HEK293 (cell line): ENCODE data around the gene TOM1L2.

Experiments
- FEZF1 ChIP-seq: fragments of 450-650 bp; formaldehyde crosslinking; IDR thresholded peaks from 2 replicates; pipeline ENCODE4 v1.5.1; 2016; ENCODE audit warnings: missing biosample characterization, missing genetic modification characterization
- REST ChIP-seq: fragments of 450-650 bp; formaldehyde crosslinking; IDR thresholded peaks from 2 replicates; pipeline ENCODE4 v1.5.1; 2016; ENCODE audit warnings: missing biosample characterization, missing genetic modification characterization
- SCRT1 ChIP-seq: fragments of 450-650 bp; formaldehyde crosslinking; IDR thresholded peaks from 2 replicates; pipeline ENCODE4 v1.5.1; 2016; ENCODE audit warnings: missing biosample characterization, missing genetic modification characterization, borderline replicate concordance
- SP2 ChIP-seq: fragments of 450-650 bp; formaldehyde crosslinking; IDR thresholded peaks from 2 replicates; pipeline ENCODE4 v1.5.1; 2016; ENCODE audit warnings: missing biosample characterization, missing genetic modification characterization
- SP3 ChIP-seq: fragments of 450-650 bp; formaldehyde crosslinking; IDR thresholded peaks from 2 replicates; pipeline ENCODE4 v1.5.1; 2016; ENCODE audit warnings: missing biosample characterization, missing genetic modification characterization
- ZBTB26 ChIP-seq: fragments of 450-650 bp; formaldehyde crosslinking; optimal IDR thresholded peaks from 2 replicates; pipeline ENCODE3; 2016; ENCODE audit warnings: missing biosample characterization, mild to moderate bottlenecking, missing genetic modification characterization
- ZFHX2 ChIP-seq: fragments of 450-650 bp; formaldehyde crosslinking; conservative IDR thresholded peaks from 2 replicates; pipeline ENCODE4 v1.5.1; 2016; ENCODE audit warnings: missing biosample characterization, missing genetic modification characterization
- ZNF121 ChIP-seq: fragments of 450-650 bp; formaldehyde crosslinking; IDR thresholded peaks from 2 replicates; pipeline ENCODE4 v1.5.1; 2016; ENCODE audit warnings: missing biosample characterization, missing genetic modification characterization
- ZNF248 ChIP-seq: fragments of 450-650 bp; formaldehyde crosslinking; IDR thresholded peaks from 2 replicates; pipeline ENCODE4 v1.5.1; 2017; ENCODE audit warnings: missing biosample characterization, missing genetic modification characterization
- ZNF391 ChIP-seq: fragments of 450-650 bp; formaldehyde crosslinking; IDR thresholded peaks from 2 replicates; pipeline ENCODE4 v1.5.1; 2016; ENCODE audit warnings: low read depth, missing biosample characterization, missing genetic modification characterization, borderline replicate concordance
- ZNF423 ChIP-seq: fragments of 450-650 bp; formaldehyde crosslinking; IDR thresholded peaks from 2 replicates; pipeline ENCODE4 v1.5.1; 2016; ENCODE audit warnings: missing biosample characterization, missing genetic modification characterization
- ZNF433 ChIP-seq: fragments of 450-650 bp; formaldehyde crosslinking; IDR thresholded peaks from 2 replicates; pipeline ENCODE4 v1.5.1; 2016; ENCODE audit warnings: missing biosample characterization, missing genetic modification characterization, low read depth
- ZNF626 ChIP-seq: fragments of 450-650 bp; sonication (Bioruptor Pico); formaldehyde crosslinking; IDR thresholded peaks from 2 replicates; pipeline ENCODE4 v1.5.1; 2018; ENCODE audit warnings: missing biosample characterization, missing genetic modification characterization, inconsistent platforms
- ZNF654 ChIP-seq: fragments of 450-650 bp; formaldehyde crosslinking; IDR thresholded peaks from 2 replicates; pipeline ENCODE4 v1.5.1; 2016; ENCODE audit warnings: low read depth, missing biosample characterization, missing genetic modification characterization
- ZNF792 ChIP-seq: fragments of 450-650 bp; formaldehyde crosslinking; IDR thresholded peaks from 2 replicates; pipeline ENCODE4 v1.5.1; 2016; ENCODE audit warnings: missing biosample characterization, missing genetic modification characterization
- ZSCAN16 ChIP-seq: fragments of 450-650 bp; formaldehyde crosslinking; IDR thresholded peaks from 2 replicates; pipeline ENCODE4 v1.5.1; 2016; ENCODE audit warnings: missing biosample characterization, missing genetic modification characterization
- TF ChIP-seq, protein P1 (sequence below): fragments of 450-650 bp; formaldehyde crosslinking; IDR thresholded peaks from 2 replicates; pipeline ENCODE4 v1.5.1; 2016; ENCODE audit warnings: missing biosample characterization, missing genetic modification characterization
- TF ChIP-seq, protein P2 (sequence below): fragments of 450-650 bp; formaldehyde crosslinking; IDR thresholded peaks from 2 replicates; pipeline ENCODE4 v1.5.1; 2016; ENCODE audit warnings: missing biosample characterization, missing genetic modification characterization
- TF ChIP-seq, protein P3 (sequence below): fragments of 450-650 bp; formaldehyde crosslinking; conservative IDR thresholded peaks from 2 replicates; pipeline ENCODE4 v1.5.1; 2016; ENCODE audit warnings: low read depth, missing biosample characterization, missing genetic modification characterization
- TF ChIP-seq, protein P4 (sequence below): fragments of 450-650 bp; IDR thresholded peaks from 2 replicates; pipeline ENCODE4 v1.5.1; 2018; ENCODE audit warnings: missing biosample characterization, missing genetic modification characterization
- TF ChIP-seq, protein P5 (sequence below): fragments of 450-650 bp; formaldehyde crosslinking; IDR thresholded peaks from 2 replicates; pipeline ENCODE4 v1.5.1; 2016; ENCODE audit warnings: missing biosample characterization, missing genetic modification characterization, low read depth

Gene TOM1L2

DNA sequence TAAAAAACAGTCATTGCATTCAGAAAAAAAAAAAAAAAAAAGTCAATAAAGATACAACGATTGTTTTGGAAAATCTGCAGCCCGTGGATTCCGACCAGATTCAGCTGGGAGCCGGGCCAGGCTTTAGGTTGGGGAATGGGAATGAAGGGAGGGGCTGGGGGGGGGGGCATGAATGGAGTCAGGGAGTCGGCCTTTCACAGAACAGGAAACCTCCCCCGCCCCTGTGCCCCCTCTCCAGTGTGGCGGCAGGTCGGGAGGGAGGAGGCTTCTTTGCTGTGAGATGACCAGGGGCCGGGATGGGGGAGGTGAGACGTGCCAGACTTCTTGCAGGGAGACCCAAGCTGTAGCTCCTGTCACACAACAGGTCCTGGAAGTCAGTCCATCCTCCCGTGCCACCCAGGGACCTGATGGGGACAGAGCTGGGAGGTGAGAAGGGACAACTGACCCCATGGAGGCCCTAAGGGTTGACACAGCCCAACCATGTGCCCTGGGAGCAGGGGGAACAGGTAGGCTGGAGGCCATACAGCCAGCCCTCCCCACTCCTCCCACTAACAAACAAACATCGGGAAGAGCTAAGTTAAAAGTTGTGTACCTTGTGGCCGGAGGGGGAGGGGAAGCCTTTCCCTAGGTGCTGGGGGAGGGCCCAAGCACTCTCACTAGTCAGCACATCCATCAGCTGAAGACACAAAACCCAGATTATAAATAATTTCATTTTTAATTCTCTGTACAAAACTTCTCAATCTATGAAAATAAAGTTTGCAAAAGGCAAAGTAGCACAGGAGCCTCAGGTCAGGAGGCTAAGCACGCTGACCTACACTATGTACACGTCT is 160.6 kb downstream of the TOM1L2 start (continued):
- TF ChIP-seq ZNF626 (tag by site-specific recombination) (no peak), ZNF423 (no peak), SP2 (tag by site-specific recombination) (peak; percentile 22; the same call in 1 of the 2 replicates), ZNF248 (tag by site-specific recombination) (no peak), ZNF121 (tag by site-specific recombination) (no peak), ZBTB26 (tag by site-specific recombination) (no peak), ZSCAN16 (tag by site-specific recombination) (no peak), ZNF433 (tag by site-specific recombination) (no peak), FEZF1 (no peak), REST (no peak), SCRT1 (tag by site-specific recombination) (peak; percentile 71), ZNF792 (tag by site-specific recombination) (no peak), ZNF654 (tag by site-specific recombination) (no peak), ZNF391 (tag by site-specific recombination) (no peak), SP3 (tag by site-specific recombination) (peak; percentile 42), ZFHX2 (tag by site-specific recombination) (peak; percentile 56)
- TF ChIP-seq, protein P1, sequence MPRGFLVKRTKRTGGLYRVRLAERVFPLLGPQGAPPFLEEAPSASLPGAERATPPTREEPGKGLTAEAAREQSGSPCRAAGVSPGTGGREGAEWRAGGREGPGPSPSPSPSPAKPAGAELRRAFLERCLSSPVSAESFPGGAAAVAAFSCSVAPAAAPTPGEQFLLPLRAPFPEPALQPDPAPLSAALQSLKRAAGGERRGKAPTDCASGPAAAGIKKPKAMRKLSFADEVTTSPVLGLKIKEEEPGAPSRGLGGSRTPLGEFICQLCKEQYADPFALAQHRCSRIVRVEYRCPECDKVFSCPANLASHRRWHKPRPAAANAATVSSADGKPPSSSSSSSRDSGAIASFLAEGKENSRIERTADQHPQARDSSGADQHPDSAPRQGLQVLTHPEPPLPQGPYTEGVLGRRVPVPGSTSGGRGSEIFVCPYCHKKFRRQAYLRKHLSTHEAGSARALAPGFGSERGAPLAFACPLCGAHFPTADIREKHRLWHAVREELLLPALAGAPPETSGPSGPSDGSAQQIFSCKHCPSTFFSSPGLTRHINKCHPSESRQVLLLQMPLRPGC (tag by site-specific recombination): no peak
- TF ChIP-seq, protein P2, sequence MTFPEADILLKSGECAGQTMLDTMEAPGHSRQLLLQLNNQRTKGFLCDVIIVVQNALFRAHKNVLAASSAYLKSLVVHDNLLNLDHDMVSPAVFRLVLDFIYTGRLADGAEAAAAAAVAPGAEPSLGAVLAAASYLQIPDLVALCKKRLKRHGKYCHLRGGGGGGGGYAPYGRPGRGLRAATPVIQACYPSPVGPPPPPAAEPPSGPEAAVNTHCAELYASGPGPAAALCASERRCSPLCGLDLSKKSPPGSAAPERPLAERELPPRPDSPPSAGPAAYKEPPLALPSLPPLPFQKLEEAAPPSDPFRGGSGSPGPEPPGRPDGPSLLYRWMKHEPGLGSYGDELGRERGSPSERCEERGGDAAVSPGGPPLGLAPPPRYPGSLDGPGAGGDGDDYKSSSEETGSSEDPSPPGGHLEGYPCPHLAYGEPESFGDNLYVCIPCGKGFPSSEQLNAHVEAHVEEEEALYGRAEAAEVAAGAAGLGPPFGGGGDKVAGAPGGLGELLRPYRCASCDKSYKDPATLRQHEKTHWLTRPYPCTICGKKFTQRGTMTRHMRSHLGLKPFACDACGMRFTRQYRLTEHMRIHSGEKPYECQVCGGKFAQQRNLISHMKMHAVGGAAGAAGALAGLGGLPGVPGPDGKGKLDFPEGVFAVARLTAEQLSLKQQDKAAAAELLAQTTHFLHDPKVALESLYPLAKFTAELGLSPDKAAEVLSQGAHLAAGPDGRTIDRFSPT (tag by site-specific recombination): peak; percentile 57; the same call in 1 of the 2 replicates
- TF ChIP-seq, protein P3, sequence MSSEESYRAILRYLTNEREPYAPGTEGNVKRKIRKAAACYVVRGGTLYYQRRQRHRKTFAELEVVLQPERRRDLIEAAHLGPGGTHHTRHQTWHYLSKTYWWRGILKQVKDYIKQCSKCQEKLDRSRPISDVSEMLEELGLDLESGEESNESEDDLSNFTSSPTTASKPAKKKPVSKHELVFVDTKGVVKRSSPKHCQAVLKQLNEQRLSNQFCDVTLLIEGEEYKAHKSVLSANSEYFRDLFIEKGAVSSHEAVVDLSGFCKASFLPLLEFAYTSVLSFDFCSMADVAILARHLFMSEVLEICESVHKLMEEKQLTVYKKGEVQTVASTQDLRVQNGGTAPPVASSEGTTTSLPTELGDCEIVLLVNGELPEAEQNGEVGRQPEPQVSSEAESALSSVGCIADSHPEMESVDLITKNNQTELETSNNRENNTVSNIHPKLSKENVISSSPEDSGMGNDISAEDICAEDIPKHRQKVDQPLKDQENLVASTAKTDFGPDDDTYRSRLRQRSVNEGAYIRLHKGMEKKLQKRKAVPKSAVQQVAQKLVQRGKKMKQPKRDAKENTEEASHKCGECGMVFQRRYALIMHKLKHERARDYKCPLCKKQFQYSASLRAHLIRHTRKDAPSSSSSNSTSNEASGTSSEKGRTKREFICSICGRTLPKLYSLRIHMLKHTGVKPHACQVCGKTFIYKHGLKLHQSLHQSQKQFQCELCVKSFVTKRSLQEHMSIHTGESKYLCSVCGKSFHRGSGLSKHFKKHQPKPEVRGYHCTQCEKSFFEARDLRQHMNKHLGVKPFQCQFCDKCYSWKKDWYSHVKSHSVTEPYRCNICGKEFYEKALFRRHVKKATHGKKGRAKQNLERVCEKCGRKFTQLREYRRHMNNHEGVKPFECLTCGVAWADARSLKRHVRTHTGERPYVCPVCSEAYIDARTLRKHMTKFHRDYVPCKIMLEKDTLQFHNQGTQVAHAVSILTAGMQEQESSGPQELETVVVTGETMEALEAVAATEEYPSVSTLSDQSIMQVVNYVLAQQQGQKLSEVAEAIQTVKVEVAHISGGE (tag by site-specific recombination): no peak
- TF ChIP-seq, protein P4, sequence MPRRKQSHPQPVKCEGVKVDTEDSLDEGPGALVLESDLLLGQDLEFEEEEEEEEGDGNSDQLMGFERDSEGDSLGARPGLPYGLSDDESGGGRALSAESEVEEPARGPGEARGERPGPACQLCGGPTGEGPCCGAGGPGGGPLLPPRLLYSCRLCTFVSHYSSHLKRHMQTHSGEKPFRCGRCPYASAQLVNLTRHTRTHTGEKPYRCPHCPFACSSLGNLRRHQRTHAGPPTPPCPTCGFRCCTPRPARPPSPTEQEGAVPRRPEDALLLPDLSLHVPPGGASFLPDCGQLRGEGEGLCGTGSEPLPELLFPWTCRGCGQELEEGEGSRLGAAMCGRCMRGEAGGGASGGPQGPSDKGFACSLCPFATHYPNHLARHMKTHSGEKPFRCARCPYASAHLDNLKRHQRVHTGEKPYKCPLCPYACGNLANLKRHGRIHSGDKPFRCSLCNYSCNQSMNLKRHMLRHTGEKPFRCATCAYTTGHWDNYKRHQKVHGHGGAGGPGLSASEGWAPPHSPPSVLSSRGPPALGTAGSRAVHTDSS (tag by site-specific recombination): no peak
- TF ChIP-seq, protein P5, sequence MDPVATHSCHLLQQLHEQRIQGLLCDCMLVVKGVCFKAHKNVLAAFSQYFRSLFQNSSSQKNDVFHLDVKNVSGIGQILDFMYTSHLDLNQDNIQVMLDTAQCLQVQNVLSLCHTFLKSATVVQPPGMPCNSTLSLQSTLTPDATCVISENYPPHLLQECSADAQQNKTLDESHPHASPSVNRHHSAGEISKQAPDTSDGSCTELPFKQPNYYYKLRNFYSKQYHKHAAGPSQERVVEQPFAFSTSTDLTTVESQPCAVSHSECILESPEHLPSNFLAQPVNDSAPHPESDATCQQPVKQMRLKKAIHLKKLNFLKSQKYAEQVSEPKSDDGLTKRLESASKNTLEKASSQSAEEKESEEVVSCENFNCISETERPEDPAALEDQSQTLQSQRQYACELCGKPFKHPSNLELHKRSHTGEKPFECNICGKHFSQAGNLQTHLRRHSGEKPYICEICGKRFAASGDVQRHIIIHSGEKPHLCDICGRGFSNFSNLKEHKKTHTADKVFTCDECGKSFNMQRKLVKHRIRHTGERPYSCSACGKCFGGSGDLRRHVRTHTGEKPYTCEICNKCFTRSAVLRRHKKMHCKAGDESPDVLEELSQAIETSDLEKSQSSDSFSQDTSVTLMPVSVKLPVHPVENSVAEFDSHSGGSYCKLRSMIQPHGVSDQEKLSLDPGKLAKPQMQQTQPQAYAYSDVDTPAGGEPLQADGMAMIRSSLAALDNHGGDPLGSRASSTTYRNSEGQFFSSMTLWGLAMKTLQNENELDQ (tag by site-specific recombination): no peak
